ENCODE measurements around the gene LRRTM1.

Gene LRRTM1

DNA sequence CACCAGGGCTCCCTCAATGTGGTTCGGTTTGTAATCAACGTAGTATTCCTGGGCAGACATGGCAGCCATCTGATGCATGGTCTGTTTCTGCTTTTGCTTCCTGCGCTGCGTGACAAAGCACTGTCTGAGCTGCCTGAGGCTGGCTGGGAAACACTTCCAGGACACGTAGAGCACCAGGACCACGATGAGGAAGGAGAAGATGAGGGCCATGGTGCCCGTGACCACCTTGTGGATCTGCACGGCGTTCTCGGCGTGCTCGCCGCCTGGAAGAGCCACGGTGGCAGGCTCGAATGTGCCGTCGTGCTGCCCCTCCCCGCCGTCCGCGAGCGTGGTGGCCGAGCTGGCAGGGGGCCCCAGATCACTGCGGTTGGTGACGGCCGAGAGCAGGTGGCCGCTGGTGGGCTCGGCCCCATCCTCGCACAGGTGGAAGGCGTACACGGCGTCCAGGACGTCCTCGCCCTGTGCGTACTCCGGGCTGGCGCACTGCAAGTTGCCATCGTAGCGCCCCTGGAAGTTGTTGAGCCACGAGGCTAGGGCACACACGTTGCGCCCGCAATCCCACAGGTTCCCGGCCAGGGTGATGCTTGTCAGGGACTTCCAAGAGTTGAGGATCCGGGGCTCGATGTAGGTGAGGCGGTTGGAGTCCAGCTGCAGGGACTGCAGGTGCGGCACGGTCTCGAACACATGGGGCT, 2.1 kb downstream of the LRRTM1 start:
- no peak for DNase-seq (ENCODE audit: low read depth in 3 of 3, low spot score in 1 of 3)

DNA sequence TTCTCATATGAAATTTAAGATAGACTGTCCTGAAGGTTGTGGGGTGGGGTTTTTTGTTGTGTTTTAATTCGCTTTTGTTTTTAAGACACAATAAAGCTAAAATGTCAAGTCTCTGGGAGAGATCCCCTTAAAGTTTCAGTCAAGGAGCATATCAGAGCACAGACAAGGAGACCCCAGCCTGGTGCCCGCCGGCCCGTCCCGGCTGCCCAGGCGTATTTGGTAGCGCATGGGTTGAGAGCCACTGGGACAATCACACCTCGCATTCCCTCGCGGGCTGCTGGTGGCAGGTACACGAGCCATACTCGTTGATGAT, 2.6 kb downstream of the LRRTM1 start:
- no peak for DNase-seq (ENCODE audit: low read depth in 3 of 3, low spot score in 1 of 3)

DNA sequence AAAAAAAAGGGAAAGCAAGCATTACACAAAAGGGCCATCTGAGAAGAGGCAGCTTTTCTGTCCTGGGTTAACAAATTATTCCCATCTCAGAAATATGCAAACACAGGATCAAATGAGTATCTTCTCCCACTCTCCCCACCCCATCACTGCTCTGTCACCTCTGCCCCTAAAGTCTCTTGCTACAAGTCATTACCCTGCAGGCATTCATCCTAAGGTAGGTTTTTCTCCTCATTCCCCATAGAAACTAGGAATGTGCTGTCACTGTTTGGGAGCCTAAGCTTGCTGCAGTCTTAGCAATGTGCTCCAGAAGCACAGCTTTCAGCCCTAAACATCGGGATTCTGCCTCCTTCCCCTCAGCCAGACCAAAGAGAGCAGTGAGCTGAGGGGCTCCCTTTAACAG, 3.6 kb downstream of the LRRTM1 start:
- DNase-seq (ENCODE audit: low read depth in 3 of 3, low spot score in 1 of 3) = no peak

DNA sequence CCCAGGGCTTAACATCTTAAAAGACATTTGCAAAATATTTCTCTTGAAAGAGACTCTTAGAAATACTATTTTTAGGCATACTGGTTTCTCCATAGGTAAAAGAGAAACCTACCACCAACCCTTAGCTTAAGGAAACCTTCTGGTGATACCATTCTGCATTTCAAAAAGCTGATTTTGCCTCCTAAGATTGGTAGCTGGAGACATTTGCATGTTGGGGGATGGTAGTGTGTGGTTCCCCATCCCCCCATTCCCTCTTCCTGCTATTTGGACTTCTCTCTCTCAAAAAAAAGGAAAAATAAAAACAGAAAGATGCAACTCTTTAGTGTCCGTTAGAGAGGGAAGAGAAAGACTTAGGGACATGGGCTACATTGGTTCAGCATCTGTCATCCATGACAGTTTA, 4.2 kb downstream of the LRRTM1 start:
- DNase-seq (ENCODE audit: low read depth in 3 of 3, low spot score in 1 of 3) = no peak

DNA sequence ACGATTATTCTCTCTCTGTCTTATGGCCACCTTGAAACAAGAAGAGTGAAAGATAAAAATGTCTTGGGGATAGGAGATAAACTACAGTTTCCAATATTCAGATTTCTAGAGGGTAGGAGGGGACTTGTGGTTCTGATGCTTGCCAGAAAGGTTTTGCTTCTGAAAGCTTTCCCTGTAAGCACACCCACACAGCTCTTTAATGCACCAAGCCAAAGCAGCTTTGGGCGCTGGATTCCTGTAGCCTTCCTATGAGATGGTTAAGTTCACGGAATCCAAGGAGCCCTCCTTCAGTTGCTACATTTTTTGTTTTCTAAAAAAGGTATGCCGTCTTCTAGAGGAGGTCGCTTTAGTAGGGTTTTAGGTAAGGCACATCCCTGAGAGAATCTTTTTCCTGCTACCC, 4.9 kb downstream of the LRRTM1 start:
- no peak for DNase-seq (ENCODE audit: low read depth in 3 of 3, low spot score in 1 of 3)

DNA sequence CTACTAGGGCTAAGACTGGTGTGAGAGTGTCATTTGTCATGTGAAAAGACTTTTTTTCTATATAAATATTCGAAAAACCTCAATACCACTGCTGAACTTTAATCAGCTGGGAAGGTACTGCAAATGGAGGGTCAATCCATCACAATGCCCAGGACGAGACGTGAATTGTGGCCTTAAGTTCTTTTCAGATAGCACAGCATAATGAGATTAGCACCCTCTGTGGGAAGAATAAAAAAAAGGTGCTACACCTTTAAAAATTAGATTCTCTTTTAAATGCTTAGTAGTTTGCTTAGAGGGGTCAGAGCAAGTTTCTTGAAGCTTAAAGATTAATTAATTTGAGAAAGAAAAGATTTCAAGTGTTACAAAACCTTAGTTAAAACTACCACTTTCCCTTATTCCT, 5.6 kb downstream of the LRRTM1 start:
- DNase-seq (ENCODE audit: low read depth in 3 of 3, low spot score in 1 of 3) = no peak

DNA sequence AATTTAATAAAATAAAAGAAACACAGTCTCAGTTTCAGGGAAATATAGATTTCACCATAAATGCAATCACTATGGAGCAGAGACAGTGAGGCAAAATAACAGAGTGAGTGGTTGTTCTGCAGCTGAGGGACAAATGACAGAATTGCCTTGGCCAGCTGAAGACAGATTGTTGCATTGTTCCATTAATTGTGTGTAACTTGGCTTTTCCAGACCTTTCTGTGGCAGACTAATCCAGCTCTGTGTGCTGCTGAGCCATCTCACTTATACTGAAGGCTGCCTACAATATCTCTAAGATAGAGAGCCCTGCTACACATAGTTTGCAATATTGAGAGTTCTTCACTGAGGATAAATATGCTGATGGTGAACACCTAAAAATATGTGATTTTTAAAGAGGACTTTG, 11.5 kb downstream of the LRRTM1 start:
- DNase-seq (ENCODE audit: low read depth in 3 of 3, low spot score in 1 of 3) = no peak

DNA sequence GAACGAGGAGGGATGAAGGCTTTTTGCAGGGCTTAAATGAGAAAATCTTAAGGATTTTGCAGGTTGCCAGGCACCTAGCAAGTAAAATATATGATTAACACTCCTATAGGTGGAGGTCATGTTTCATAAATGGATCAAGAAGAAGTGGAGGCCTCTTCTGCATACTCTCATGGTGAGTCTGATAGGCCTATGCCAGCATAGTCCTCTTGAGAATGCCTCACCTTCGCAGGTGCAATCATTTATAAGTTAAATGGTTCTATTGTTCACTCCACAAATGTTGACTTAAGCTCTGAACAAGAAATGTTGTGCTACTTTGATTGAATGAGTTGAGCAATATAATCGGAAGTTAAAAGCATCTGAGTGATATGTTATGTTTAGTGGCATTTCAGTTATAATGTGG, 12.1 kb downstream of the LRRTM1 start:
- DNase-seq (ENCODE audit: low read depth in 3 of 3, low spot score in 1 of 3) = no peak

DNA sequence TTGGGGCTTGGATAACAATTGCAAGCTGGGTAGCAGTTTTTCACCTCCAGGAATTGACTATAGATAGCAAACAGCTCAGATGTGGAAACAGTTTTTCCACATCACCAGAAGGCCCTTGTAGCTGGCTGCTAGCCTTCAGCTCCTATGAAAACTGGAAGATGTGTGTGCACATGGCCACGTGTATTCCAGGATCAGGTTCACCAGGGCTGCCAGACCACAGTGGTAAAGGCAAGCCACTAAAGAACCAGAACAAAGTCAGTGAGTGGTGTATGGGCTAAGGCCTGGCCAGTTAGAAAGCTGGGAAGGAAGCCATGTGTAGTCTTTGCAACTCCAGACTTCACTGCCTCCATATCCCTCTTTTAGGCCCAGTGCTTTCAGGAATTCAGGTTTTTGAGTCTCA, 12.9 kb downstream of the LRRTM1 start:
- DNase-seq (ENCODE audit: low read depth in 3 of 3, low spot score in 1 of 3) = no peak

DNA sequence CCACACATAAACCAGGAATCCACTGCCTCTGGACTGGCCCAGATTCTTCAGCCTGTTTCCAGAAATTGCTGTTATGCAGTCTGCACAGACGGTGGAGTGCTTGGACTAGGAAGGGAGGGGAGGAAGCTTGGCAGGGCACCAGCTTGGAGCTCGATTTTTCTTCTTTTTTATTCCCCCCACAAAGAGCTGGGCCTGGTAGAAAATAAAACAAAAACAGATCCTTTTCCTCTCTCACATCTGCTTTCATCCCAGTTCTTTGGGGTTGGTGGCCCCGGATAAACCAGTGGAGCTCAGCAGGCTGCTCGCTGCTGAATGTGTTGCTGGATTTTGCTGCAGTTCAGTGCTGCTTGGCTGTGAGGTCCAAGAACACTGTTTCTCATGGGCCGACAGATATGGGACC, 16.0 kb downstream of the LRRTM1 start:
- DNase-seq (ENCODE audit: low read depth in 3 of 3, low spot score in 1 of 3) = no peak

DNA sequence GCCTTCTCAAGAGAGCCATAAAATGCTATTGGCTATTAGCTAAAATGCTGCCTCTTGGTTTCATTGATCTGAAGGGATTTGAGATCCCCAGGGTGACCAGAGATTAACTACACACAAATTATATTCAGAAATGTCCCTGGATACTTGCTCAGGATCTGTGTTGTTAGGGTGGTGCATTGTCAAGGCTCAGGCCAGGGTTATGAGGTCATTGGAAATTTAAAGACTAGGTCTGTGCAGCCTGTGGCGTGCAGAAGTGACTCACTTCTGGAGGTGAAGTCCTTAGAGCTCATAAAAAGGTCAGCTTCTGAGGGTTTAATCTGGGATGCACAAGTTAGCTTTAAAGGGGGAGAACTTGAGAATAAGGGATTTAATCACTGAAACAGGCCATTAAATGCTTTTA, 23.5 kb downstream of the LRRTM1 start:
- no peak for DNase-seq (ENCODE audit: low read depth in 3 of 3, low spot score in 1 of 3)

DNA sequence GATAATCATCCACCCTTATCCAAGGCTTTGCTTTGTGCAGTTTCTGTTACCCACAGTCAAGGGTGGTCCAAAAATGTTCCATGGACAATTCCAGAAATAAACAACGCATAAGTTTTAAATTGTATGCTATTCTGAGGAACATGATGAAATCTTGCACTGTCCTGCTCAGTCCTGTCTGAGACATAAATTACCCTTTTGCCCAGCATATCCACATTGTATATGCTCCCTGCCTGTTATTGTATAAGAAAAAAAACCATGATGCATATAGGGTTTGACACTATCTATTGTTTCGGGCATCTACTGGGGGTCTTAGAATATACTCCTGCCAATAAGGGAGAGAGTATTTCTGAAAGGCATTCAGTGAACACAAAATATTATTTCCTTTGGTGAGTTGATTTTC, 24.0 kb downstream of the LRRTM1 start:
- DNase-seq (ENCODE audit: low read depth in 3 of 3, low spot score in 1 of 3) = no peak

DNA sequence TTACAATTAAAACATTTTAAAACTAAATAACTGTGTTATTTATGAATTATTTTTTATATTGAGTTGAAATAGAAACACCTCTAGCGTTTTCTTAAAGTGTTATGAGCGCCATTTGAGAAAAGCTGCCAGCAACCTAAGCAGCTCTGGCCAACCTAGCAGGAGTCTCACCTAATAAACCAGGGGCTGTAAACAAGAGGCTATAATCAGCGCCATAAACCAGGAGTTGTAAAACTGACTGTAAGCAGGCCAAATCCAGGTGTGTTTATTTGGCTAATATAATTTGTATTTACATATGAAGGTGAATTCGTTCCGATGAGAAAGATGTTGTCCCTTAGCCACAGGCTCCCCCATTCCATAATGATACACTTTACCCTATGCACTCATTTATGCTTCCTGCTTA, 34.7 kb downstream of the LRRTM1 start:
- DNase-seq (ENCODE audit: low read depth in 3 of 3, low spot score in 1 of 3) = no peak

DNA sequence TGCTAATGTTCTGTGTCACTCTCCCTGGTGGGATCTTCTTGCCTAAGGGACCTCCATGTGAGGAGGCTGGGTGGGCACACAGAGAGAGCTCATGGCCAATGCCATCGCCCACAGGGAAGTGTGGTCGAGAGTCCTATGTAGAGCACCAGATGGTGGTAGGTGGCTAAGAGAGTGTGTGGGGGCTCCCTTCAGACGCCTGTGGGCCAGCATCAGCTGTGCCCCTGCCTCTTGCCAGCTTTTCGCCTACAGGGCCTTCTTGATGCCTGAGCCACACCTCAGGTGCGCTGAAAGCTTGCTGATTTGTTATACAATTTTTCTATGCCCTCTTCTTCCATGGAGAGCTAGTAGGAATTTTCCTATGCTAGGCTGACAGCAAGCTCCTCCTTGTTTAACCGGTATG, 38.3 kb downstream of the LRRTM1 start:
- no peak for DNase-seq (ENCODE audit: low read depth in 3 of 3, low spot score in 1 of 3)

DNA sequence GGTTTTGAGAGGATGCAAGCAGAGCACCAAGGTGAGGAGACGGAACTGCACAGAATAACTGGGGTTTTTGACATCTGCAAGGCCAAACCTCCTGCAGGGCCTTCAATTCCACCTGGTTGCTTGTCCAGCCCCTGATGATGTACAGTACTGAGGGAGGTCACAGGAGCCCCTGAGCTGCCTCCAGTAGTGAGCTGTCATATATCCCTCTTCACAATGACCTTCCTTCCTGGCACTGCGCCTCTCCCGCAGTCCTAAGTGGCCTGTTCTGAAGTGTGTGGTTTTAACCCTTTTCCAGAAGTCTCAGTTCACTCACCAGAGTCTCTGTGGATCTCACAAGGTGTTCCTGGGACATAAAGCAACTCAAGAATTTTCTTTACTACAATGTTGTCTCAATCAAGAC, 45.3 kb downstream of the LRRTM1 start:
- DNase-seq (ENCODE audit: low read depth in 3 of 3, low spot score in 1 of 3) = no peak

DNA sequence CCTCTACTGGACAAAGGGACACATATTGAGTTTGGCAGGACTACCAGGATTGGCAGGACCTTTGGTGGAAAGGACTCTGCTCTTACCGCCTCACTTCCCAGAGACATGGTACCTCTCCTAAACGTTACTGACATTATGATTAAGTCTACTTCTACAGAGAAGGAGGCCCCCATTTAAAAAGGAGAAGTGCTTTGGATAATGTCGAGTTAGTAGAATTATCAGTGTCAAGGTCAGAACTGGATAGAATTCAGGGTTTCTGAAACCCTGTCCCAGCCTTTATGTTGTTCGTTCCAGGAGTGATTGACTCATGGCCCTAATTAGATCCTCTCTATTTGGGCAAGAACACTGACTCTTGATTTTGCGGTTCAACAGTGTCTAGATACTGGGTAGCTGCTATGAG, 45.8 kb downstream of the LRRTM1 start:
- no peak for DNase-seq (ENCODE audit: low read depth in 3 of 3, low spot score in 1 of 3)

DNA sequence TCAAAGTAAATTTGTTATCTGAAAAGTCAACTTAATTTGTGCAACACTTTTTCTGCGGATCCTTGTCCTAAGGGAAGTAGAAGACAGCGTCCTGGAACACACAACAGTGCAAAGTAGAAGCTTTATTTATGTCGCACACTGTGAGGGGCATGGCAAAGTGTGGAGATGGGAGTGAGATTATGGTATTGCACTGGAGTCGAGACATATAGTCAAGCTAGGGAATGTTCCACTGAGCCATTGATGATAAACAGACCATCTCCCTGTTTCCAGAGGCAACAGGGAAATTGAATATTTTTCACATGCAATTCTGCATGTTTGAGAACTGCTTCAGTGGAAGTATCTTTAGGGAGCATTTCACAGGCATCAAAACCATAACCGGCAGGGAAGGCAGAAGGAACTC, 46.2 kb downstream of the LRRTM1 start:
- no peak for DNase-seq (ENCODE audit: low read depth in 3 of 3, low spot score in 1 of 3)

DNA sequence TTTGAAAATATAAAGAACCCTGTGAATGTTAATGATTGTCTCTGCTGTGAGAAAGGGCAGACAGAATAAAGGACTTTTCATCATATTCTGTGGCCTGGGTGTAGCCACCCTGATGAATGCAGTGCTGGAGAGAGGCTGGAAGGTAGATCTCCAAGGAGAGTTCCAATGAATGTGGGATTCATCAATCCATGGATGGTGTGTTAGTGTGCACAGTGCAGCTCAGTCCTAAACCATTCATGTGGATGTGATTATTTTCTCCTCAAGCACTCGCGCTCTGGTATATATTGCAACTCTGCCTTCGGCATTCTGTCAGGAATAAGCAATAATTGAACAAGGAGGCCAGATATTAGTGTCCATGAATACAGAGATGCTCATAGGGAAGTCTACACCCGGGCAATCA, 47.1 kb downstream of the LRRTM1 start:
- no peak for DNase-seq (ENCODE audit: low read depth in 3 of 3, low spot score in 1 of 3)

DNA sequence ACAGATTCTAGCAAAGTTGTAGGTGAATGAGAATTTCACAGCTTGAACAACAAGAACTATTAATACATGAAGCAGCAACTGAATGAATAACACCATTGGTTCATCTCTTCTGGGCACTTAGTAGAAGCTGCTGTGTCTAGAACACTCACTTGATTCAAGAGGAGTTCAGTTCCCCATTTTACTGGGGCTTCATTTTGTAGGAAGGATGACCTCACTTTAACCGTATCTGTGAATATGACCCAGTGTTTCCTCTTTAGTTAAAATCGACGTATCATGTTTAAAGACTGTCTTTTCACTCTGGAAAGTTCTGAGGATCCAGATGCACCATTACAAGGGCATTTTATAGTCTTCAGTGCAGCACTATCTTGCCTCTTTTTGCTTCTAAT, 47.8 kb downstream of the LRRTM1 start:
- DNase-seq (ENCODE audit: low read depth in 3 of 3, low spot score in 1 of 3) = no peak

DNA sequence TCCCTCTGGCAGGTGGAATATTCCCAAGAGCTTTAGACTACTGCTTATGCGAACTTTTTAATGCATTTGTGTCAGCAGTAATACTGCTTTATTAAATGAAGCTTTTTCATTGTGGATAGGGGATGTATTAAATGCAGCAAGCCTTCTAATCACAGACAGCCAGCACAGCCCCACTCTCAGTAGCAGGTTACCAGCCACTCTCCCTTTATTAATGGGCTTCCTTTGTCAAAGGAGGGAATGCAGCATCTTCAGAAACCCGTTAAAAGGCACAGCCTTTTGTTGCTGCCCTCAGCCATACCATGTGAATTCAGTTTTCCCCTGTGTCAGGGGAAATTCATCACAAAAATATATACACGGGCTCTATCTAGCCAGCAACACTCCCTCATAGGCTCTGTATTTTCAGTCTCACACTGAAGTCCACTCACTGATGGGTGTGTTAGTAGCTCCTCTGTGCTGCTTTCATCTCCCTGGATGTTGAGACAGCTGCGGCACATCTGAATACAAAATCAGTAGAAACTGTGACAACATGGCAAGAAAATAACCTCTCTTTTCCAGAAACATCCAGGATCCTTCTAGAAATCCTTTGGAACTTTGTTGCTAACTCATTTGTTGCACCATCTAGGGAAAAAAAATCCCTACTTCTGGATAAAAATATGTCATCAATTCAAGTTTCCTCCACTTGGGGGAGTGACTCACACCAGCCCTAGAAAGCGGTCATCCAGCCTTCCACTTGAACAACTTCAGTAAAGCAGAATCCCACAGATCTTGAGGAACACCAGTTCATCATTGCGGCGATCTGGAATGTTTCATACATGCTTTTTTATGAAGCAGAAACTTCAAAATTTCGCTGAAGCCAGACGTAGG, 48.4 kb downstream of the LRRTM1 start:
- no peak for DNase-seq (ENCODE audit: low read depth in 3 of 3, low spot score in 1 of 3)

DNA sequence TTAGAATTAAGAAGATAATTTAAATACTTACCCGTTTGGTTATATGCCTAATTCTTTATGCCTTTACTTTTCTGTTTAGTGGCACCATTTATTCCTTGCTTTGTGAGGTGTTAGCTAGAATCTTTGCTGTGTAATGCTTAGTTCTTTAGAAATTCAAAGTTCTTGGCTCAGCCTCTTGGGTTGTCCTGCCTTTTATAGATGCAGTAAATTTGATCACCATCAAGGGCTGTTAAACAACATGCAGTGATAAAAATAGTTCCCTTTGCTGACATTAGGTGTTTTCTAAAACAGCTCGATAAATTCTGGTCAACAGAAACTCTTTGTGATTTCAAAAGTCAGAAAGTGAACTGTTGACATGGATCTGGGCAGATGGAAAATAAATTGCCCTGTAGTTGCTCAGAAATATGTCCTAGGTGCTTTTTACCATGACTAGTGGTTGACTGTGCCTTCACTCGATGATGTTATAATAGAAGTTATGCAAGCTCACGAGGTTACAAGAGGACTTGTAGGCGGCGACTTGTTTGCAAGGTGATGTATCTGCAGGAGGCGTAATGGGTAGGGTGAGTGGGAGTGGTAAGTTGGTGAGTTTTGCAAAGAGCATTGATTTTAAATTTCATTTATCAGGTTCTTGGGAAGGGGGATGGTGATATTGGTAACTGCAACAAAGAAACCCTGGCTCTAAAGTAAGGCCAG, 52.1 kb downstream of the LRRTM1 start:
- no peak for DNase-seq (ENCODE audit: low read depth in 3 of 3, low spot score in 1 of 3)
